Measurements from ENCODE around the gene PCF11. TPM values are rescaled to one million over a fixed set of nuclear protein-coding genes. Genes with fewer than 3 reads are reported as not detected.

The PCF11 gene
- total and polyA plus RNA-seq, 2 of the 4 experiments (the other 2 are of a cell fraction), result 19.2 to 26.7 TPM

DNA sequence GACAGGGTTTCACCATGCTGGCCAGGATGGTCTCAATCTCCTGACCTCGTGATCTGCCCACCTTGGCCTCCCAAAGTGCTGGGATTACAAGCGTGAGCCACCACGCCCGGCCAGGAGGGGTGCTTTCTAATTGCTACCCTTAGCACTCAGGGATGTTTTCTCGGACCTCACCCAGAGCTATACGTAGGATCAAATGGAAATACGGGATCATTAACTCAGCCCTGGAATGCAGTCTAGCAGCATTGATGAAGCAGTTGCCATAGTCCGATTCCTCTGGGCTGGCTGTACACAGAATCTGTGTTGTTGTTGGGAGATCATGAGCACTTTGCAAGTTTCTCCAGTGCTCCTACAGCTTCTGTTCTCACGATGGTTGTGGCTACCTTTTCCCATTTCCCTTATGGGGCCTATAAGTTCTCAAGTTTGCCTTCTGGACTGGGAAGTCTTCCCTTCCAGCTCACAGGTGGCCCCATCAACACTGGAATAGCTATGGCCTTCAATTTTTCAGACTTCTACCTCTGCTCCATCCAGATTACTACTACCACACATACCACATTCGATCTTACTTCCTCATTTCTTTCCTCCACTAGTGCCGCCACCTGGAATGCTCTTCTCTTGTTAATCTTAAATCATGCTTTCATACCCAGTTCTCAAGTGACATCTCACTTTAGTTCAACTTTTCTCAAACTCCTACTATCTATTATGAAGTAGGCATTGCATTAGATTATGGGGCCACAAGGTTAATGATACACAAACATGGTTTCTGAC is 16.1 kb upstream of the PCF11 start:
- Histone ChIP-seq H3K9me1 (ENCODE audit: insufficient read depth, low read length) (no peaks in the 10 kb centered on the region), H3K4me3 (ENCODE audit: insufficient read depth, low read depth, low read length) (no peak overlapping the region), H2BK20ac (ENCODE audit: low read depth, low read length) (no peak overlapping the region), H3K4me2 (ENCODE audit: low read depth, low read length) (no peak overlapping the region), H3K36me3 (ENCODE audit: control insufficient read depth, insufficient read depth, low read length) (no peaks in the 10 kb centered on the region), H3K27ac (ENCODE audit: insufficient read depth, low read length) (no peak overlapping the region), H3K79me1 (ENCODE audit: low read depth in 1 of 2, low read length in 2 of 2) (no peaks in the 10 kb centered on the region), H3K27me3 (ENCODE audit: control insufficient read depth, insufficient read depth, low read length) (peaks cover 5% of the 10 kb centered on the region), H2BK120ac (ENCODE audit: low read depth, low read length) (no peak overlapping the region), H3K18ac (ENCODE audit: low read depth, low read length) (no peak overlapping the region), H3K14ac (replicated peaks; ENCODE audit: low read depth, low read length) (no peak overlapping the region), H3K9me3 (ENCODE audit: control insufficient read depth, insufficient read depth, low read length) (no peaks in the 10 kb centered on the region), H2BK5ac (ENCODE audit: low read depth, low read length, poor library complexity, severe bottlenecking) (no peak overlapping the region), H3K23ac (ENCODE audit: low read depth, low read length) (no peak overlapping the region), H3K4ac (ENCODE audit: low read depth, low read length) (no peak overlapping the region), H4K20me1 (ENCODE audit: insufficient read depth, low read length) (no peaks in the 10 kb centered on the region), H3K4me1 (ENCODE audit: control insufficient read depth, insufficient read depth, low read length) (no peaks in the 10 kb centered on the region), H2BK15ac (ENCODE audit: low read depth, low read length) (no peak overlapping the region), H3K56ac (ENCODE audit: extremely low read depth, insufficient read depth, low read length) (no peak overlapping the region), H4K91ac (ENCODE audit: insufficient read depth, low read depth, low read length) (no peak overlapping the region), H2AFZ (replicated peaks; ENCODE audit: low read length, poor library complexity) (no peak overlapping the region), H2AK5ac (ENCODE audit: low read depth, low read length) (no peak overlapping the region), H3K9ac (ENCODE audit: low read depth, low read length) (no peak overlapping the region), H2AK9ac (replicated peaks; ENCODE audit: low read depth, low read length, poor library complexity) (no peak overlapping the region), H4K5ac (ENCODE audit: low read depth, low read length) (no peak overlapping the region), H4K8ac (ENCODE audit: low read depth in 2 of 2, low read length in 2 of 2) (no peak overlapping the region)
- ChIA-PET POLR2A (ENCODE audit: unreplicated experiment) (no interaction called here), CTCF (no interaction called here)
- DNase-seq, result no peak
- dilution Hi-C loops (cut with HindIII; ENCODE audit: low sequenced_read_pairs, unreplicated experiment) (no loop called here), in situ Hi-C loops (cut with MboI; ENCODE audit: low sequenced_read_pairs) (no loop called here), intact Hi-C loops (cut with micrococcal nuclease) (no loop called here)
- no peak for TF ChIP-seq POLR2A (IDR thresholded peaks at IDR 0.05; ENCODE audit: low read depth, low read length)
- no peak for TF ChIP-seq NFE2L2 (IDR thresholded peaks at IDR 0.05; ENCODE audit: low read depth, low read length)
- no peak for TF ChIP-seq MXI1 (IDR thresholded peaks at IDR 0.05; ENCODE audit: borderline replicate concordance, low read depth, low read length)
- no peak for TF ChIP-seq USF2 (IDR thresholded peaks at IDR 0.05; ENCODE audit: low read depth, low read length)
- no peak for TF ChIP-seq SMC3 (IDR thresholded peaks at IDR 0.05; ENCODE audit: low read depth, low read length)
- no peak for TF ChIP-seq CEBPB (IDR thresholded peaks at IDR 0.05; ENCODE audit: low read depth, low read length)
- no peak for TF ChIP-seq MAFK (IDR thresholded peaks at IDR 0.05; ENCODE audit: low read depth, low read length)
- TF ChIP-seq CHD1 (IDR thresholded peaks at IDR 0.05; ENCODE audit: low read depth, low read length), result no peak
- no peak for TF ChIP-seq RCOR1 (IDR thresholded peaks at IDR 0.05; ENCODE audit: insufficient replicate concordance, low read length)
- no peak for TF ChIP-seq RAD21 (IDR thresholded peaks at IDR 0.05; ENCODE audit: low read length)
- TF ChIP-seq MAZ (IDR thresholded peaks at IDR 0.05; ENCODE audit: borderline replicate concordance, low read depth, low read length), result no peak
- TF ChIP-seq RFX5 (IDR thresholded peaks at IDR 0.05; ENCODE audit: low read depth, low read length), result no peak
- ATAC-seq (ENCODE audit: low read depth), result no peak
- WGBS, 2 experiments (ENCODE audit: extremely low coverage in 2 of 2, insufficient read length in 1 of 2), result 73% methylated on average over 3 of the region's 11 CpGs; no CpG with 5 or more reads in 1 of the 2 experiments
- BruUV-seq (replicated peaks), result no TSS peak

Data from IMR-90 (cell line).